Endometrium (tissue), 2 donors: ENCODE data around the gene FGD3.
"Not testable (repeated sequence)": the region's sequence is repeated elsewhere in the genome, so short reads cannot be mapped to it uniquely, and the experiment has no call there.

Experiments
- FAIRE-seq: peaks from 2 replicates; lab custom pipeline; 2012; peaks lifted over from hg19 to GRCh38; lab: Jason Lieb, UNC
- donor health status: control.
- donor health status: control.

The FGD3 gene, protein sequence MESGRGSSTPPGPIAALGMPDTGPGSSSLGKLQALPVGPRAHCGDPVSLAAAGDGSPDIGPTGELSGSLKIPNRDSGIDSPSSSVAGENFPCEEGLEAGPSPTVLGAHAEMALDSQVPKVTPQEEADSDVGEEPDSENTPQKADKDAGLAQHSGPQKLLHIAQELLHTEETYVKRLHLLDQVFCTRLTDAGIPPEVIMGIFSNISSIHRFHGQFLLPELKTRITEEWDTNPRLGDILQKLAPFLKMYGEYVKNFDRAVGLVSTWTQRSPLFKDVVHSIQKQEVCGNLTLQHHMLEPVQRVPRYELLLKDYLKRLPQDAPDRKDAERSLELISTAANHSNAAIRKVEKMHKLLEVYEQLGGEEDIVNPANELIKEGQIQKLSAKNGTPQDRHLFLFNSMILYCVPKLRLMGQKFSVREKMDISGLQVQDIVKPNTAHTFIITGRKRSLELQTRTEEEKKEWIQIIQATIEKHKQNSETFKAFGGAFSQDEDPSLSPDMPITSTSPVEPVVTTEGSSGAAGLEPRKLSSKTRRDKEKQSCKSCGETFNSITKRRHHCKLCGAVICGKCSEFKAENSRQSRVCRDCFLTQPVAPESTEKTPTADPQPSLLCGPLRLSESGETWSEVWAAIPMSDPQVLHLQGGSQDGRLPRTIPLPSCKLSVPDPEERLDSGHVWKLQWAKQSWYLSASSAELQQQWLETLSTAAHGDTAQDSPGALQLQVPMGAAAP

DNA sequence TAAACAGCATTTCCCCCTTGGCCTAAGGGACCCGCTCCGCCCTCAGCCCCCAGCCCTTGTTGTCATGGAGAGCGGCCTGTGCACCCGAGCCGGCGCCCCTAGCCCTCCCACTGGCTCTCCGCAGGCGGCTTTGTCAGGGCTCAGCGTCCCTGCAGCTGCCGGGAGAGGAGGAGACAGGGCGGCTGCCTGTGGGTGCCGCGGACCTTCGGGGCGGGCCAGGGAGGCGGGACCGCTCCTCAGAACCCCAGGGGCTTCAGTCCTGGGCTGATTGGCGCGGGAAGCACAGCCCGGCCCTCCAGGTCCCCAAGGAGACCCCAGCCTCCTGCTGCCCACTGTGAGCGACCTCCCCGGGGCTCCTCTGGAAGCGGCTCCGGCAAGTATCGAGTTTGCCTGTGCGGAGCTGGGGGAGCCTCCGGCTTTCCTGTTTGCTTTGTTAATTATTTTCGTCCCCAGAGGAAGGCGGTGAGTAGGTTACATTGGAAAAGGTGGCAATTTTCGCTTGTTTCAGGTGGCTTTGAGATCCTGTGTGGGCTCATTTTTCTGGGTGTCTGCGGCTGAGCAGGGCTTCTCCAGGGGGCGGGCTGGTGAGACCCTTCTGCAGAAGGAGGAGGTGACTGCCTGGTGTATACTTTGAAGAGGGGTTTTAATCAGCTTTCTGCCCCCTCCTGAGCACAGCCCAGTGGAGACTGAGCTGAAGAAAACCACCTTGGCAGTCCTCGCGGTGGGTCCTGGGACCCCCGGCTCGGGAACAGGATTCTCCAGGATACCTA, at the start of gene FGD3:
TSS of gene FGD3 (plus strand) at position 256 of the 770 bp plus-strand sequence. CDS start 28,734 bp downstream, outside the sequence.
- FAIRE-seq = no peak

DNA sequence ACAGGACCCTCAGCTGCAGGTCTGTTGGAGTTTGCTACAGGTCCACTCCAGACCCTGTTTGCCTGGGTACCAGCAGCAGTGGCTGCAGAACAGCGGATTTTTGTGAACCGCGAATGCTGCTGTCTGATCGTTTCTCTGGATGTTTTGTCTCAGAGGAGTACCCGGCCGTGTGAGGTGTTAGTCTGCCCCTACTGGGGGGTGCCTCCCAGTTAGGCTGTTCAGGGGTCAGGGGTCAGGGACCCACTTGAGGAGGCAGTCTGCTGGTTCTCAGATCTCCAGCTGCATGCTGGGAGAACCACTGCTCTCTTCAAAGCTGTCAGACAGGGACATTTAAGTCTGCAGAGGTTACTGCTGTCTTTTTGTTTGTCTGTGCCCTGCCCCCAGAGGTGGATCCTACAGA, 42.2 kb upstream of the FGD3 start:
- not testable (repeated sequence) for FAIRE-seq

DNA sequence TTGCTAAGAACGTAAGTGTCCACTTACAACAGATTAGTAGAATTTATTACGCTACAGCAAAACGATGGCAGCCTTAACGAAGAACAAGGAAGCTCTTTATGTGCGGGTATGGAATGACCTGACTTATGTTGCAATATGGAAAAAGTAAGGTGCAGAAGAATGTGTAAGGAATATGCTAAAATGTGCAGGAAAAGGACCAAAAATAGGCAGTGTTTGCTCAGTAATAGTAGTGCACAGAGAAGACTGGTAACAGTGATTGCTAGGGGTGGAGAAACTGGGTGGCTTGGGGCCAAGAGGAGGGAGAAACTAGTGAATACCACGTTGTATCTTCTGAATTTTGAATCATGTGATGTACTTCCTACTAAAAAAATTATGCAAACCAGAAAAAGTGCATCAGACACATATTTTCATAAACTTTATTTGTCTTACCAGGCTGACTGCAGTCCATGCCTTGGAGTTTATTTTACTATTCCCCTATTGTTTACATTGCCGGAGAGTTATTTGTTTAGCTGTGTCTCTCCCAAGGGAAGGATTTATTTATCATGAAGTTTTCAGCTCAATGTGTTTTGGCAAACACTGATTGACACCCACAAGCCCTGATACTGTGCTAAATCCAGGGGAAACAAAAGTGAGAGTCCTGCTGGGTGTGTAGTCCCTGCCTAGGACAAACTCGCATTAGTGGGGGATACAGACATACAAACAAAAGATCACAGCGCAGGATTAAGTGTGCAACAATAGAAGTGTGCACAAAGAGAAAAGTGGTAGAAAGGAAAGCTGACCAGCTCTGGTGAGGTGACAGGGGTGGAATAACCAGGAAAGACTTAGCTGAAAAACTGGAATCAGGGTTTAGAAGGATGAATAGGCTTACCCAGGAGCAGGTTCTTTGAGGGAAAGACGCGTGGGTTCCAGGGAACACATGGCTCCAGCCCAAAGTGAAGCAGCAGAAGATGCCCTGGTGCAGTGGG, 35.5 kb upstream of the FGD3 start:
- FAIRE-seq = no peak

DNA sequence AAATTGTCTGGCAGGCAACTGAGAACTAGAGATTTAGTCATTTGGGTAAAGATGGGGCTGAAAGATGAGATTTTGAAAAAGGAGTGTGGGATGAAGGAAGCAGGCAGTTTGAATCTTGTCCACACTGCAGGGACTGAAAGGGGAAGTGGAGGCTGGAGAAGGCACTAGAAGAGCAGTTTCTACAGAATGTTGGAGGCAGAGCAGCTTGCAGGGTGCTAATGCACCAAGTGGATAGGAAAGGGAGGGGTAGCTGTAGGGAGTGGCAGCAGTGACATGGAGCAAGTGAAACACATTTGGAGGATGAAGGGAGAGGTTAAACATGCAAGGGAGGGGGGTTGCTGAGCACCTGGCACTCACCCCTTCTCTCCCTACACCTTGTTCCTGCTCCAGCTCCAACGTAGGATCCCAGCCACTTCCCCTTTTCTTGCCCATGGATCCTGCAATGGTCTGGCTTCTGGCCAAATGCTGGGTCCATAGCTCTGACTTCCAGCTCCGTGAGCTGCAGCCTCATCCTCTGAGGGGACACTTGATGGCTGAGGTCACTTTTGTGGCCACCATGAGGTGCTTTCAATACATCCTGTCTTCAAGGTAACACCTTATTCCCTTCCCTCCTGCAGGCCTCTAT, 30.0 kb upstream of the FGD3 start:
- no peak for FAIRE-seq

DNA sequence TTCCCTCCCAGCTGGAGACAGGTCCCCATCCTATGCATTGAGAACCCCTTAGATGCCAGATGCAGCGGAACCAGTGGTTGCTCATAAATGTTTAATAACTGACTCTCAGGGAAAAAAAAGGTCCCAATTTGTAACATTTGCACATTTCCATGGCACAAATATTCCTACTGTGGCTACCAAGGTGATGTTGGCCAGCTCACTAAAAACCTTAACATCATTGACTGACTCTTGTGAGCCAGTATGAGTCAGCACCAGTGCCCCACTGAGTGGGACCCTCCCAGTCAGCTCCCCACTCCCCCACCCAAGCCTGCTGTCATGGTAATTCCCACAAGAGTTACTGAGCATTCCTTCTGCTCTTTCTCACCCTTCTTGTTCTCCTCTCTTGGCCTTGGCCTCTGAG, 26.9 kb upstream of the FGD3 start:
- no peak for FAIRE-seq

DNA sequence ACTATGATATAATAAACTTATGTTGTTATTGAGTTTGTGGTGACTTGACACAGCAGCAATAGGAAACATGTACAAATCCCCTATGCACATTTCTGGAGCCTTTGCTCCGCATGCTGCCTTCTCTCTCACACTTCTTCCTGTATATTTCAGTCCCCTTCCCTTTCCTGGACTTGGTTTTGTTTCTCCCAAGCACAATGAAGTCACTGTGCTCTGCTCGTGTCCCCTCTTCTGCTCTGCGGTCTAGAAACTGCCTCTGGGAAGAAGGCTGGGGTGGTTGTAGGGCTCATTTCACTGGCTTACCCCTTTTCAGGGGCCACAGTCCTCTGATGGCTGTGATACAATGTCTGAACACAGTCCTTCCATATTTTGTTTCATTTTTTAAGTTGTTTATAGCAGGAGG, 15.7 kb upstream of the FGD3 start:
- FAIRE-seq = no peak

DNA sequence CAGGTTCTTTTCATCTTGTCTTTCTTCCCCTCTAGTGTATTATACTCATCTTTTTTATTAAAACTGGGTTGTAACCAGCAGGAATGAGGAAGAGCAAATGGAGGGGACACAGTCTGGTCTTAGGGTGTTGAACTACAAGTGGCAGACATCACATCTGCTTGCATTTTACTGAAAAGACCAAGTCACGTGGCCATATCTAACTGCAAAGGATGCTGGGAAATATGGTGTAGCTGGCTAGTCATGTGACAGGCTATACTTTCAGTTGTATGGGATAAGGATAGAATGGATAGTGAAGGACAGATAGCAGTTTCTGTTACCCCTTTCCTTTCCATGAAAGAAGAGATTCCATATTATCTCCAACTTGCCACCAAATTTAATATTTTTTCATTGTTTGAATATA, 13.0 kb upstream of the FGD3 start:
- no peak for FAIRE-seq

DNA sequence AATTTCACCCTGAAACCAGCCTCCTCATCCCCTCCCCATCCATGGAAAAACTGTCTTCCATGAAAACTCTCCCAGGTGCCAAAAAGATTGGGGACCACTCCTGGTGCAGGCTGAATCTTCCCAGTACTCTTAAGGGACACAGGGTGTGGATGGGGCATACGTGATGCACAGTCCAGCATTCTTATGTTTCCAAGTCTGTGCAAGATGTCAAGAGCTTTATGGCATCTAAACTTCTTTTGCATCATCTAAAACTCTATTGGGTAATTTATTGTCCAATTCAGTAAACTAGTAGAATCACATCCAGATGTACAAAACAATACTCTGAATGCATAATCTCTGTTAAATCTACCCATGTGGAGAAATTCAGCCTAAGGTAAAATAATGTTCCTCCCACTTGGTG, 9.3 kb upstream of the FGD3 start:
- FAIRE-seq = no peak

DNA sequence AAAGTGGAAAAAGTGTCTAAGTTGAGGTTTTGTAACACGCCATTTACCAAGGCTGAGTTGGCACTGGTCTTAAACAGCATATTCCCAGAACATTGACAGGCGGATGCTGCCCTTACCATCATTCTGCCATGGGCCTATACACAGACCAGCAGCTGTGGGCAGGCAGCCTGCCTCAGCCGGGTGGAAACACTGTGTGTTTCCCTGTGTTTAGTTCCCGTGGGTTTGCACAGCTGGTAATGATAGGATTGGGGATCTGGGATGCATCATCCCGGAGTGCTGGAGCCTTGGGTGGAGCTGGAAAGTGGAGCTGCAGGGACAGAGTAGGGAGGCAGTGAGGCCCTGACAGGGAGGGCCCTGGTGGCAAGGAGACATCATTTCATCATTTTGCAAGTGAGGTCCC, 5.5 kb upstream of the FGD3 start:
- no peak for FAIRE-seq

DNA sequence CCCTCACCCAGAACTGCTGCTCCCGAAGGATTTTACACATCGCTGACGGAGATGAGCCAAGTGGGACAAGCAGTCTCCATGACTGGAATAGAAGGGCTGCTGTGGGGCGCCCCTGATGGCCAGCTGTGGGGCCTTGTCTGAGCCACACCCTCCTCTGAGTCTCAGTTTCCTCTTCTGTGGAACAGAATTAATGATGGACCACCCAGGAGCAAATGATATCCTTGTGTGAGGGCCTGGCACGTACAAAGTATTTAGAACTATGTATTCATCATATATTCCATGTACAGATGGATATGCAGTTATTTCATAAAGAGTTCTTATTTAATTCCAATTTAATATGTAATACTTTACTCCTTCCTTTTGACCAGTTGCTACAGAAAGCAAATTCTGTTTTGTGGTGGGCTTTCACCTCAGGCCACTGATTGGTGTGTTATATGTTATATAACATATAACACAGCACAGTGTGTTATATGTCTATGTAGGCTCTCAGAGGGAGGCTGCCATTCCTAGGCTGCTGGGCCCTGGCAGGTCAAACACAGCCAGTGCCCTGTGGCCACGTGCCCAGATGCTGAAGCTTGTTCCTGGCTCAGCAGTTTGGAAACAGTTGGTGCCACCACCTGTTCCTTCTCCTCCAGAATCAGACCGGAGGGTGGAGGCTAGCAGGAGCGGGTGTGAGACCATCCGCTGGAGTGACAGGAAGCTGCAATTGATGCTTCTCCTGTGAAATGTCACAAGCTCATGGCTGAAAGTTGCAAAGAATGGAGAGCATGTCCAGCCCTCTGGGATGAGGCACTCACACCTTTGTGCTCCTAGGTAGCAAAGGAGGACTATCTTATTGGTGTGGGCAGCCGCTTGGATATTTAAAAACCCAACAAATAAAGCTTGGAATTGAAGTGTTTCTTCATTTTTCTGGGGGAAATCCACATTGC, 4.4 kb upstream of the FGD3 start:
- no peak for FAIRE-seq

DNA sequence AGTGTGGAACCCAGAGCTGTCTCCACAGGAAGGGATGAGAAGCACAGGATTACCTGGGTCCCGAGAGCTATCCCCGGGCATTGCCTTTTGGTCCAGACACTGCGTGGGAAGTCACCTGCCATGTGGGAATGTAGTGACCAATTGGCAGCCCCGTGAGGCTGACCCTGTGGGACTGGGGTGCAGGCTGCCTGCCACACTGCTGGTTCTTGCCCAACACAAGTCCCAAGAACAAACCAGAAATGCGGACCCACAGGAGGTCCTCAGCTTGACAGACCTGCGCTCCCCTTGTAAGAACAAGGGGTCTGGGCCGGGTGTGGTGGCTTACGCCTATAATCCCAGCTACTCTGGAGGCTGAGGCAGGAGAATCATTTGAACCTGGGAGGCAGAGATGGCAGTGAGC, 2.4 kb upstream of the FGD3 start:
- no peak for FAIRE-seq

DNA sequence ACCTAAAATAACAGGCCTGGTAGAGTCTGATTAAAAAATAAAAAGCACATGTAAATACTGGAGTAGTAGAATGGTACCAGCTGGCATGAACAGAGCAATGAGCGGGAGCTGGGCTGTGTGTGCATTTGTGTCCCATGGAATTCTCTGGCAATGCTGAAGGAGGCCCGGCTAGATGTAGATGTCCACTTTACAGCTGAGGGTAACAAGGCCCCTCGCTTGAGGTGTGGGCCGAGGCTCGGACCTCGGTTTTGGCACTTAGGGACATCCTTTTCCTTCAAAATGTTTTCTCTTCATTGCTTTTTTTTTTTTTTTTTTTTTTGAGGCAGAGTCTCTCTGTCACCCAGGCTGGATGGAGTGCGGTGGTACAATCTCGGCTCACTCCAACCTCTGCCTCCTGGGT, 1.5 kb upstream of the FGD3 start:
- no peak for FAIRE-seq

DNA sequence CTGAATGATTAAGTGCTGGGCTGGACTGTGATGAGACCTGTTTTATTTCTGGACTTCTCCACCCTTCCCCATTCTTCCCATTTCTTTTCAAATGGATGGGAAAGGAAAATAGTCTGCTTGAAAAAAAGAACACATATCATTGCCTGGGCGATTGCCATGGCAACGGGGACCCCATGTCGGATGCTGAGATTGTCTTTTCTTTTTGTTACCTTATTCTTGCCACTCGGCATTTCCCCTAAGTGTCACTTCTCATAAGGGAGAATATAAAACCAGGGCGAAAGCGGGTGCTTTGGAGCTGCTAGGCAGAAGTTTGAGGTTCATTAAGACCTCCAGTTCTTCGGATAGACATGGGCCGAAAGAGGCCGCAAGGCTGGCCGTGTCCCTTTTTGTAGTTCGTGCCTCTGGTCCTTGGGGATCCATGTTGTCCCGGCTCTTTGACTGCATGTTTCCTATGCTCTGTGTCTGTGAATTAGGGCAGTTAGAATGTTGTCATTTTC, 763 bp downstream of the FGD3 start:
- no peak for FAIRE-seq

DNA sequence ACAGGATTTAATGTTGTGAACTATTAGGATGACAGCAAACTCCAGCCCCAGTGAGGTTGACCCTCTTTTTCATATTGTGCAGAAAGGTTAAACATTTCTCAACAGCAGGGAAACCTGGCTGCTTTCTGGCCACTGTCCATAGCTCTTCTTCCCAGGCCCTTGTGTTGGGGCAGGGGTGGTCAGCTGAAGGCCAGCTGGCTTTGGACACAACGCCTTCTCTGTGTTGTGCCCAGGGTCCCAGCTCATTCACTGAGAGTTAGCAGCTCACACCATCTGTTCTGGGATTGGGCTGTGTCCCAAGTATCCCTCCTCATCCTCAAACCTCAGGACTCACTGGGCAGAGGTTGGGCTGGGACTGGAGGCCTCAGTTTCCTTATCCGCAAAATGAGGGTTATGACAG, 1.3 kb downstream of the FGD3 start:
- FAIRE-seq = no peak

DNA sequence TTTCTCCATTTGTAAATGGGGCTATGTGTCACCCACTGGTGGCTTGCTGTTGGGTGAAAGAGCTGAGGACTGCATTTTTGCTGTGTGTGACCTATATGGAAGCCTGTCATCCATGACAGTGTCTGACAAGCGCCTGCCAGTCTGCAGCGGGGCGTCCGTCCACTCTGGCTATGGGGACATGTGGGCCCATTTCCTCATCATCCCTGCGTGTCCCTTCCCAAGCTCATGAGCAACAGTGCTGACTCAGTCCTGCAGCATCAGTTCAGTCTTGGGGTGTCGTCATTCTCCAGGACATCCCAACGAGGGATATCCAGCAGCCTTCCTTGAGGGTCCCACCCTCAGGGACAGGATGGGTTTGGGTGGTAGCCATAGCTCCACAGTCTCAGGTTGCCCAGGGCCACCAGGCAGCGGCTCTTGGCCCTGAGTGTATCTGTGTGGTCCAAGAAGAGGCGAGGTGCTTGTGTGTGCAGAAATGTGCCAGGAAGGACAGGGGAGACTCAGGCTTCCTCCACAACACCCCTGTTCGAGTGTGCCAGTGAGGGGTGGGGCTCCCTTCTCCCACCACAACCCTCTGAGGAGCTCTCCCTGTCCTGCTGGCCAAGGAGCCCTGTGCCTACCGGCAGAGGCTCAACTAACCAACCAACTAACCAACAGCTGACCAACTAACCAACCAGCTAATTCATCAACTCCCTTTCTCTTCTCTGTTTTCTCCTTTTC, 2.1 kb downstream of the FGD3 start:
- FAIRE-seq = no peak

DNA sequence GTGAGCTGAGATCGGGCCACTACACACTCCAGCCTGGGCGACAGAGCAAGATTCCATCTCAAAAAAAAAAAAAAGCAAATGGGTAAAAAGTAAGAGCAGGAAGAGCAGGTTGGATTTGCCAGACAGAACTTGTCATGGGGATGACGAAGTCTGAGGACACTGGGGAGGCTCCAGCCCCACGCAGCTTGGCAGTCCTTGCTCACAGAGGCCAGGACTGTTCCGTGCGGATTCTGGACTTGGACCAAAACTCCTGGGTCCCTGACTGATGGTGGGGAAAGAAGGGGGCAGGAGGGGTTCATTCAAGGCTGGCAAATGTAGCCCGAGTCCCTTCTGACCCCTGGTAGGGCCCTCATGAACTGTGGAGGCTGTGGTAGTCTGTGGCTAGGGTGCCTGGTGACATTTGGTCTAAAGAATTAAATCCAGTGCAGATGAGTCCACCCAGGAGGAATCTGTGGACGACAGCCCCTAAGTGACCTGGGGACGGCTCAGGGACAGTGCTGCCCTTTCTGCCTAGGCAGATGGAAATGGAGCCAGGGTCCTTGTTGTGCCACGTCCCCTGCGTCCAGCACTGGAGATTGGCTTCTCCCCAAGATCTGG, 3.1 kb downstream of the FGD3 start:
- no peak for FAIRE-seq

DNA sequence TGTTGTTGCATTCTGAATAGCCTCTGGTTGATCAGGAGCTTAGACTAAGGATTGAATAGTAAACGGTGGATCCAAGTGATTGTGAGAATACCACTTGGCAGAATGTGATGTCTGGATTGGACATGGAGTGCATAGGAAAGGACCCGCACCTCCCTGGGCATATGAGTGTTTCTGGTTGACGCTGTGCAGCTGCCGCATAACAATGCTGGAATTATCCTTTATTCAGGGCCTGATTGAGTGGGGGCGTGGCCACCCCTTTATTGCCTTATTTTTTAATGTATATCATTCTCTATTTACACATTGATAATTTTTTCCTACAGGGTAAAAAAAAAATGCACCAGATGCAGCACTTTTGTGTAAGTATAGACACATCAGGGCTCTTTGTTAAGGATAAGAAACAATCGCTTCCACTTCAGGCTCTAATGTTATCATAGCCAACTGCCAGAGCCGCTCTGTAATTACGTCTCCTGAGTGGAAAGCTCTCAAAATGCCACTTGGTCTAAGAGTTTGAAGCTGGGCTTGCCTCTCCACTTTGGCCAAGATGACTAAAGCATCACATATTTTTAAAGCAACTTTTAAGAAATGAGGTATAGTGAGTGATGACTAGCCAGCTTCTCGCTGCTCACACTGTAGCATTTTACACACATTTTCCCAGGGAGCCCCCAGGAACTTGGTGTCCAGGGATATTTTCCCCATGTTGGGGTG, 5.7 kb downstream of the FGD3 start:
- FAIRE-seq = no peak
